ENCODE measurements around the gene CD52. TPM values are rescaled to one million over a fixed set of nuclear protein-coding genes. Genes with fewer than 3 reads are reported as not detected.

The CD52 gene
- total and polyA plus RNA-seq, 2 of the 4 experiments (the other 2 are of a cell fraction): 1.6 TPM; not detected in 1

DNA sequence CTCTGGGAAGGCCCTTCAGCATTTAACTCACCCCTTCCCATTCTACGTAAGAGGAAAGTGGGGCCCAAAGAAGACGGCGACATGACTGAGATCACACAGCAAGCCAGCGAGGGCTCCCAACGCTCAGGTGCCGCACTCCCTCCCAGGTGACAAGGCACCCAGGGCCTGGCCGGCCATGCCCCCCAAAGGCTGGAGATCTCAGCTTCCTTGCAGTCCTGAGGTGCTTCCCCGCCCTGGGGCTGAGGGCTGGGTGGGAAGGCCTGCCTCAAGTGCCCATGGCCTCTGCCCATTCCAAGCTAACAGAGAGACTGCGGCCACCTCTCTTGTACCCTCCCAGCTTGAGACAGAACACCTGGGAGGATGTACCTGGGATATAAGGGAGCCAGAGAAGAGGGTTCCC, 37.2 kb downstream of the CD52 start:
- H3K9me3 ChIP-seq (ENCODE audit: control insufficient read depth, insufficient read depth, low read length): no peaks in the 10 kb centered on the region
- intact Hi-C loops (cut with micrococcal nuclease) (no loop called here), in situ Hi-C loops (cut with MboI; ENCODE audit: low sequenced_read_pairs) (no loop called here), dilution Hi-C loops (cut with HindIII; ENCODE audit: low sequenced_read_pairs, unreplicated experiment) (no loop called here)
- no peak overlapping the region for H3K14ac ChIP-seq (replicated peaks; ENCODE audit: low read depth, low read length)
- H3K27me3 ChIP-seq (ENCODE audit: control insufficient read depth, insufficient read depth, low read length): peaks cover 57% of the 10 kb centered on the region
- WGBS, 2 experiments (ENCODE audit: extremely low coverage in 2 of 2, insufficient read length in 1 of 2): 84% methylated on average over 7 of the region's 9 CpGs; no CpG with 5 or more reads in 1 of the 2 experiments
- H3K9ac ChIP-seq (ENCODE audit: low read depth, low read length): no peak overlapping the region
- H3K56ac ChIP-seq (ENCODE audit: extremely low read depth, insufficient read depth, low read length): no peak overlapping the region
- peaks cover 9% of the 10 kb centered on the region; the same call in 1 of the 2 replicates for H3K9me1 ChIP-seq (ENCODE audit: insufficient read depth, low read length)
- H3K4me2 ChIP-seq (ENCODE audit: low read depth, low read length): no peak overlapping the region
- no peak overlapping the region for H3K18ac ChIP-seq (ENCODE audit: low read depth, low read length)
- H4K8ac ChIP-seq (ENCODE audit: low read depth in 2 of 2, low read length in 2 of 2): no peak overlapping the region
- no peak overlapping the region for H2AFZ ChIP-seq (replicated peaks; ENCODE audit: low read length, poor library complexity)
- no peaks in the 10 kb centered on the region; the same call in 1 of the 2 replicates for H4K20me1 ChIP-seq (ENCODE audit: insufficient read depth, low read length)
- H2AK5ac ChIP-seq (ENCODE audit: low read depth, low read length): no peak overlapping the region
- ChIA-PET CTCF (no interaction called here), POLR2A (ENCODE audit: unreplicated experiment) (interaction anchor here (0.5 kb wide), 1 partner anchor 39 kb away, joined by 3 read pairs; no protein-coding TSS in a partner anchor)
- peak overlapping the region; percentile 24 for H2AK9ac ChIP-seq (replicated peaks; ENCODE audit: low read depth, low read length, poor library complexity)
- H3K4me1 ChIP-seq (ENCODE audit: control insufficient read depth, insufficient read depth, low read length): peaks cover 9% of the 10 kb centered on the region
- no peak overlapping the region for H3K4me3 ChIP-seq (ENCODE audit: insufficient read depth, low read depth, low read length)
- H3K27ac ChIP-seq (ENCODE audit: insufficient read depth, low read length): no peak overlapping the region
- H2BK5ac ChIP-seq (ENCODE audit: low read depth, low read length, poor library complexity, severe bottlenecking): no peak overlapping the region
- H2BK120ac ChIP-seq (ENCODE audit: low read depth, low read length): no peak overlapping the region
- DNase-seq (no peak), ATAC-seq (ENCODE audit: low read depth) (no peak)
- H3K4ac ChIP-seq (ENCODE audit: low read depth, low read length): no peak overlapping the region
- no TSS peak for BruUV-seq (replicated peaks)
- H4K91ac ChIP-seq (ENCODE audit: insufficient read depth, low read depth, low read length): no peak overlapping the region
- H3K36me3 ChIP-seq (ENCODE audit: control insufficient read depth, insufficient read depth, low read length): no peaks in the 10 kb centered on the region
- TF ChIP-seq MXI1 (IDR thresholded peaks at IDR 0.05; ENCODE audit: borderline replicate concordance, low read depth, low read length) (no peak), MAFK (IDR thresholded peaks at IDR 0.05; ENCODE audit: low read depth, low read length) (no peak), POLR2A (IDR thresholded peaks at IDR 0.05; ENCODE audit: low read depth, low read length) (no peak), BHLHE40 (IDR thresholded peaks at IDR 0.05; ENCODE audit: low read depth, low read length) (no peak), NFE2L2 (IDR thresholded peaks at IDR 0.05; ENCODE audit: low read depth, low read length) (no peak), USF2 (IDR thresholded peaks at IDR 0.05; ENCODE audit: low read depth, low read length) (no peak), FOS (IDR thresholded peaks at IDR 0.05; ENCODE audit: low read depth, low read length) (no peak), MAZ (IDR thresholded peaks at IDR 0.05; ENCODE audit: borderline replicate concordance, low read depth, low read length) (no peak), CEBPB (IDR thresholded peaks at IDR 0.05; ENCODE audit: low read depth, low read length) (no peak), SMC3 (IDR thresholded peaks at IDR 0.05; ENCODE audit: low read depth, low read length) (no peak), RCOR1 (IDR thresholded peaks at IDR 0.05; ENCODE audit: insufficient replicate concordance, low read length) (no peak)
- TF ChIP-seq, protein P1, sequence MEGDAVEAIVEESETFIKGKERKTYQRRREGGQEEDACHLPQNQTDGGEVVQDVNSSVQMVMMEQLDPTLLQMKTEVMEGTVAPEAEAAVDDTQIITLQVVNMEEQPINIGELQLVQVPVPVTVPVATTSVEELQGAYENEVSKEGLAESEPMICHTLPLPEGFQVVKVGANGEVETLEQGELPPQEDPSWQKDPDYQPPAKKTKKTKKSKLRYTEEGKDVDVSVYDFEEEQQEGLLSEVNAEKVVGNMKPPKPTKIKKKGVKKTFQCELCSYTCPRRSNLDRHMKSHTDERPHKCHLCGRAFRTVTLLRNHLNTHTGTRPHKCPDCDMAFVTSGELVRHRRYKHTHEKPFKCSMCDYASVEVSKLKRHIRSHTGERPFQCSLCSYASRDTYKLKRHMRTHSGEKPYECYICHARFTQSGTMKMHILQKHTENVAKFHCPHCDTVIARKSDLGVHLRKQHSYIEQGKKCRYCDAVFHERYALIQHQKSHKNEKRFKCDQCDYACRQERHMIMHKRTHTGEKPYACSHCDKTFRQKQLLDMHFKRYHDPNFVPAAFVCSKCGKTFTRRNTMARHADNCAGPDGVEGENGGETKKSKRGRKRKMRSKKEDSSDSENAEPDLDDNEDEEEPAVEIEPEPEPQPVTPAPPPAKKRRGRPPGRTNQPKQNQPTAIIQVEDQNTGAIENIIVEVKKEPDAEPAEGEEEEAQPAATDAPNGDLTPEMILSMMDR (conservative IDR thresholded peaks at IDR 0.05; ENCODE audit: low read depth, low read length): no peak
- no peak overlapping the region for H2BK20ac ChIP-seq (ENCODE audit: low read depth, low read length)
- H2BK15ac ChIP-seq (ENCODE audit: low read depth, low read length): no peak overlapping the region
- H3K23ac ChIP-seq (ENCODE audit: low read depth, low read length): no peak overlapping the region
- H3K79me1 ChIP-seq (ENCODE audit: low read depth in 1 of 2, low read length in 2 of 2): no peaks in the 10 kb centered on the region
- no peak overlapping the region for H4K5ac ChIP-seq (ENCODE audit: low read depth, low read length)
